WTC11 (cell line): ENCODE data around the gene PDGFRB. TPM values are rescaled to one million over a fixed set of nuclear protein-coding genes. Genes with fewer than 3 reads are reported as not detected.

Experiments used
- ATAC-seq: fragments of 200-7000 bp; cut with Tn5 transposase; 2 replicates; pipeline ENCODE4 v1.10.0; 2021; ENCODE audit warnings: mild to moderate bottlenecking, moderate library complexity
- CTCF ChIA-PET: fragments of 300-600 bp; sonication (Branson Sonifier 250); formaldehyde crosslinking; loops from one replicate; lab custom pipeline; 2021; ENCODE audit warnings: antibody characterized with exemption; lab: Charles Lee
- POLR2A ChIA-PET: fragments of 350-600 bp; sonication (Branson Sonifier 250); formaldehyde crosslinking; loops from one replicate; lab custom pipeline; 2021; ENCODE audit warnings: antibody characterized with exemption; lab: Charles Lee
- DNase-seq: peaks from one replicate; pipeline ENCODE4 v3.0.0; 2021; ENCODE audit warnings: low spot score
- H3K27ac Mint-ChIP-seq: 2 replicates; pipeline ENCODE4 v1.8.0; 2021; ENCODE audit warnings: mixed read lengths
- H3K27me3 Mint-ChIP-seq: 2 replicates; pipeline ENCODE4 v1.8.0; 2021; ENCODE audit warnings: low read depth, mild to moderate bottlenecking, moderate library complexity, mixed read lengths
- H3K36me3 Mint-ChIP-seq: 2 replicates; pipeline ENCODE4 v1.8.0; 2021; ENCODE audit warnings: mixed read lengths
- H3K4me1 Mint-ChIP-seq: 2 replicates; pipeline ENCODE4 v1.8.0; 2022; ENCODE audit warnings: mixed read lengths
- H3K4me3 Mint-ChIP-seq: 2 replicates; pipeline ENCODE4 v1.8.0; 2021; ENCODE audit warnings: mild to moderate bottlenecking, moderate library complexity, mixed read lengths
- H3K9me3 Mint-ChIP-seq: 2 replicates; pipeline ENCODE4 v1.8.0; 2021; ENCODE audit warnings: mixed read lengths
- ATF6 ChIP-seq: sonication (generic); formaldehyde crosslinking; IDR thresholded peaks from 2 replicates; pipeline ENCODE4 v1.8.1; 2023; ENCODE audit warnings: mild to moderate bottlenecking, missing genetic modification reagents
- E2F1 ChIP-seq: sonication (generic); formaldehyde crosslinking; IDR thresholded peaks from 2 replicates; pipeline ENCODE4 v1.8.0; 2022; ENCODE audit warnings: mild to moderate bottlenecking, missing genetic modification reagents
- ELF4 ChIP-seq: sonication (generic); formaldehyde crosslinking; IDR thresholded peaks from 2 replicates; pipeline ENCODE4 v1.8.1; 2022; ENCODE audit warnings: low read depth, mild to moderate bottlenecking, moderate library complexity, missing genetic modification reagents
- GRHL2 ChIP-seq: fragments of 250-450 bp; sonication (Bioruptor Pico); IDR thresholded peaks from 2 replicates; pipeline ENCODE4 v1.8.0; 2022; ENCODE audit warnings: mild to moderate bottlenecking, moderate library complexity; ENCODE audit not compliant: insufficient replicate concordance, severe bottlenecking
- HMGA2 ChIP-seq: fragments of 250-450 bp; sonication (Bioruptor Pico); IDR thresholded peaks from 2 replicates; pipeline ENCODE4 v1.4.0; 2021; ENCODE audit warnings: mild to moderate bottlenecking, moderate library complexity
- HMGXB4 ChIP-seq: sonication (generic); formaldehyde crosslinking; IDR thresholded peaks from 2 replicates; pipeline ENCODE4 v1.8.1; 2023; ENCODE audit warnings: mild to moderate bottlenecking, moderate library complexity, missing genetic modification reagents
- JUN ChIP-seq: sonication (generic); formaldehyde crosslinking; IDR thresholded peaks from 2 replicates; pipeline ENCODE4 v1.8.0; 2023; ENCODE audit warnings: mild to moderate bottlenecking, missing genetic modification reagents
- KAT7 ChIP-seq: sonication (generic); formaldehyde crosslinking; IDR thresholded peaks from 2 replicates; pipeline ENCODE4 v1.8.1; 2023; ENCODE audit warnings: missing genetic modification reagents, mild to moderate bottlenecking, borderline replicate concordance
- MAX ChIP-seq: sonication (generic); formaldehyde crosslinking; IDR thresholded peaks from 2 replicates; pipeline ENCODE4 v1.8.0; 2022; ENCODE audit warnings: mild to moderate bottlenecking, missing genetic modification reagents
- MLX ChIP-seq: sonication (generic); formaldehyde crosslinking; IDR thresholded peaks from 2 replicates; pipeline ENCODE4 v1.8.1; 2023; ENCODE audit warnings: mild to moderate bottlenecking, missing genetic modification reagents, moderate library complexity
- NFATC4 ChIP-seq: fragments of 250-450 bp; sonication (Bioruptor Pico); IDR thresholded peaks from 2 replicates; pipeline ENCODE4 v1.9.0; 2021; ENCODE audit warnings: mild to moderate bottlenecking
- NFE2L1 ChIP-seq: sonication (generic); formaldehyde crosslinking; IDR thresholded peaks from 2 replicates; pipeline ENCODE4 v1.8.1; 2023; ENCODE audit warnings: missing genetic modification reagents
- NR2C2 ChIP-seq: sonication (generic); formaldehyde crosslinking; IDR thresholded peaks from 2 replicates; pipeline ENCODE4 v1.8.0; 2022; ENCODE audit warnings: mild to moderate bottlenecking, missing genetic modification reagents
- TP53 ChIP-seq: sonication (generic); formaldehyde crosslinking; IDR thresholded peaks from 2 replicates; pipeline ENCODE4 v1.8.1; 2023; ENCODE audit warnings: mild to moderate bottlenecking, missing genetic modification reagents
- USF1 ChIP-seq: sonication (generic); formaldehyde crosslinking; IDR thresholded peaks from 2 replicates; pipeline ENCODE4 v1.8.0; 2022; ENCODE audit warnings: mild to moderate bottlenecking, missing genetic modification reagents
- ZBTB21 ChIP-seq: sonication (generic); formaldehyde crosslinking; IDR thresholded peaks from 2 replicates; pipeline ENCODE4 v1.8.1; 2023; ENCODE audit warnings: mild to moderate bottlenecking, missing genetic modification reagents, borderline replicate concordance
- ZSCAN18 ChIP-seq: fragments of 250-450 bp; sonication (Bioruptor Pico); IDR thresholded peaks from 2 replicates; pipeline ENCODE4 v2.1.2; 2022; ENCODE audit warnings: mild to moderate bottlenecking, moderate library complexity
- total RNA-seq: library from RNA; stranded (reverse); gene quantifications from 3 replicates; pipeline ENCODE4 v1.2.3, GENCODE V29; 2021

The PDGFRB gene
- total RNA-seq, 1 experiment from 2014 or later: 5.1 TPM

- Mint-ChIP-seq H3K36me3 (no peaks in the 10 kb centered on the region), H3K27me3 (no peaks in the 10 kb centered on the region), H3K4me1 (peaks cover 10% of the 10 kb centered on the region), H3K9me3 (no peaks in the 10 kb centered on the region), H3K4me3 (no peak overlapping the region), H3K27ac (no peak overlapping the region)
- DNase-seq: no peak
- no peak for TF ChIP-seq KAT7 (CRISPR knock-in tag)
- no peak for TF ChIP-seq ZBTB21
- TF ChIP-seq TP53 (CRISPR knock-in tag): no peak
- no peak for TF ChIP-seq HMGA2
- no peak for TF ChIP-seq NFATC4
- TF ChIP-seq JUN (CRISPR knock-in tag): no peak
- no peak for TF ChIP-seq NFE2L1 (CRISPR knock-in tag)
- no peak for TF ChIP-seq NR2C2 (CRISPR knock-in tag)
- no peak for TF ChIP-seq MAX (CRISPR knock-in tag)
- TF ChIP-seq E2F1 (CRISPR knock-in tag): no peak
- TF ChIP-seq ZSCAN18 (CRISPR knock-in tag): no peak
- TF ChIP-seq MLX: no peak
- no peak for TF ChIP-seq GRHL2 (CRISPR knock-in tag)
- TF ChIP-seq ATF6 (CRISPR knock-in tag): no peak
- no peak for TF ChIP-seq ELF4 (CRISPR knock-in tag)
- no peak for TF ChIP-seq HMGXB4 (CRISPR knock-in tag)
- no peak for TF ChIP-seq USF1
- CTCF ChIA-PET: interaction anchor here (1.0 kb wide), 1 partner anchor 99 kb away, joined by 3 read pairs; no protein-coding TSS in a partner anchor
- no peak for ATAC-seq
- POLR2A ChIA-PET: no interaction called here
Observed at GRCh38 chr5:150118561-150119229, 37.0 kb downstream of the PDGFRB start.
